Esophagus (tissue), 2 donors: ENCODE results near the gene ABCF2. TPM values are rescaled to one million over a fixed set of nuclear protein-coding genes. Genes with fewer than 3 reads are reported as not detected.

ENCODE experiments used
- H3K27ac ChIP-seq, 2 donors: one replicate each; pipeline ENCODE4 v1.5.1; 2013; ENCODE audit warnings: low read depth in 2 of 2, mild to moderate bottlenecking in 2 of 2, inconsistent platforms in 1 of 2, low read length in 1 of 2, moderate library complexity in 1 of 2
- H3K27me3 ChIP-seq, 2 donors: one replicate each; pipeline ENCODE4 v1.6.1; 2013; ENCODE audit warnings: low read length in 2 of 2, control low read depth in 1 of 2, mild to moderate bottlenecking in 1 of 2; ENCODE audit not compliant: insufficient read depth in 2 of 2, control insufficient read depth in 1 of 2
- H3K36me3 ChIP-seq, 2 donors: one replicate each; pipeline ENCODE4 v1.6.1; 2013; ENCODE audit warnings: low read length in 1 of 2; ENCODE audit not compliant: control insufficient read depth in 2 of 2, insufficient read depth in 2 of 2
- H3K4me1 ChIP-seq, 2 donors: one replicate each; pipeline ENCODE4 v1.6.1; 2013; ENCODE audit warnings: low read length in 1 of 2; ENCODE audit not compliant: control insufficient read depth in 2 of 2, insufficient read depth in 2 of 2
- H3K4me3 ChIP-seq, 2 donors: one replicate each; pipeline ENCODE4 v1.5.1; 2013; ENCODE audit warnings: low read length in 2 of 2, mild to moderate bottlenecking in 2 of 2, low read depth in 1 of 2, moderate library complexity in 1 of 2
- H3K9me3 ChIP-seq, 2 donors: one replicate each; pipeline ENCODE4 v1.6.1; 2013; ENCODE audit warnings: mild to moderate bottlenecking in 2 of 2, low read depth in 1 of 2, low read length in 1 of 2, moderate library complexity in 1 of 2; ENCODE audit not compliant: control insufficient read depth in 2 of 2, insufficient read depth in 1 of 2
- WGBS, 2 donors: extraction: QIAGEN DNeasy Blood & Tissue Kit; methylation state at CpG; one replicate each; pipeline ENCODE4 v1.1.7; 2013; 5-methylcytosine and 5-hydroxymethylcytosine counted together
- polyA plus RNA-seq, 2 donors: library from polyadenylated mRNA; stranded (reverse); fragments of 200-250 nt; gene quantifications; one replicate each; pipeline ENCODE4 v1.2.3, GENCODE V29; 2013
- donor health status: healthy with polysubstance abuse.
- donor health status: Bipolar disorder and iron deficiency.

Gene ABCF2
- polyA plus RNA-seq, 2 donors, result 8.6 to 19.8 TPM

DNA sequence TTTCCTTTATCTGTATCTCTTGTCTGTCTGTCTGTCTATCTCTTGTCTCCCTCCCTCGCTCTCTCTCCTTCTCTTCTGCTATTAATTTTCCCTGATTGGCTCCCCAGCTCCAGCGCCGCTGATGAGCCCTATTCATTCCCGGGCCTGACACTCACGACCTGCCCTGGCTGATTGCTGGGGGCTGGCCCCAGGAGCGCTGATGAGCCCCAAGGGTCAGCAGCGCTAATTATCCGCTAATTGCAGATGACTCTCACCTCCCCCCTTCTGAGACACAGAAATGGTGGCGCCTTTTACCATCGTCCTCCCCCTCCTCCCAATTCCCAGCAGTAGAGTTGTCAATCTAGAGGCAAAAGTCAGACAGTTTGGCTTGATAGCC lies 58.2 kb downstream of the ABCF2 start:
- Histone ChIP-seq H3K36me3 (no peaks in the 10 kb centered on the region), H3K27me3 (peaks cover 0 to 11% of the 10 kb centered on the region in 2 donors), H3K4me3 (no peak overlapping the region), H3K27ac (no peak overlapping the region), H3K9me3 (no peaks in the 10 kb centered on the region), H3K4me1 (peaks cover 3 to 9% of the 10 kb centered on the region in 2 donors)
- WGBS, 2 donors, result 52 to 54% methylated on average over 10 of the region's 10 CpGs

DNA sequence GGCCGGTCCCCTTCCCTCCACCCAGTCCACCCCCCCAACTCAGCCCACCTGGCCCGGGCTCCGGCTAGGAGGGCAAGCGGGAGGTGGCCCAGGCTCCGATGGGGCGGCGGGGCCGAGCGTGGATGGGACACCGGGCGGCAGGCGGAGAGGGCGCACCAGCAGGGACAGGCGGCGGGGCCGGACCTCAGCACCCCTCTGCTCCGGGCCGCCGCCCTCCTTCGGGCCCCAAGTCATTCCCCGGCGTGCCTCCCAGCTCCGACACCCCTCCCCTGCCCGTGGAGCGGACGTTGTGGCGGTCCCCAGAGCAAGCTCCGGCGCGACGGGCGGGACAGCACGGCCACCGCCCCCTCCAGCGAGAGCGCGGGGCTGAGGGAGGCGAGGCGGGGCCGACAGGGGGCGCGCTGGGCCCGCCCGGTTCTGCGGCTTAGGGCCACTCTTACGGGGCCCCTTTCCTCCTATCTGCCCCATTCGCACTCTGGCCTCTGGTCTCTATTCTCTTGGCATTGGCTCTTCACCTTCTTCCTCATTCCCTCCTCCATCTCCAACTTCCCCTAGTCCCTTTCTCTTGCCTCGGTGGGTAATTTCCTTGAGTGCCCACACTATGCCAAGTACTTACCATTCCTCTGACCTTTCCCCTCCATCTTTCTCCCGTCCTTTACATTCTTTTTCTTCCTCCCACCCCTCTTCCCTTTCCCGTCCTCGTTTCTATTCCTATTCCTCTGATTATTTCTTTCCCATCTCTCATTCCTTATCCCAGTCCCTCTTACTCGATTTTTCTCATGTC lies 58.8 kb downstream of the ABCF2 start:
- H3K4me3 ChIP-seq, result peak overlapping the region; percentile 48 to 54
- H3K36me3 ChIP-seq, result no peaks in the 10 kb centered on the region
- peaks cover 3 to 9% of the 10 kb centered on the region in 2 donors for H3K4me1 ChIP-seq
- WGBS, 2 donors, result 2% methylated on average over 32 to 52 of the region's 52 CpGs
- no peak overlapping the region for H3K27ac ChIP-seq
- H3K27me3 ChIP-seq, result peaks cover 0 to 11% of the 10 kb centered on the region in 2 donors
- no peaks in the 10 kb centered on the region for H3K9me3 ChIP-seq

DNA sequence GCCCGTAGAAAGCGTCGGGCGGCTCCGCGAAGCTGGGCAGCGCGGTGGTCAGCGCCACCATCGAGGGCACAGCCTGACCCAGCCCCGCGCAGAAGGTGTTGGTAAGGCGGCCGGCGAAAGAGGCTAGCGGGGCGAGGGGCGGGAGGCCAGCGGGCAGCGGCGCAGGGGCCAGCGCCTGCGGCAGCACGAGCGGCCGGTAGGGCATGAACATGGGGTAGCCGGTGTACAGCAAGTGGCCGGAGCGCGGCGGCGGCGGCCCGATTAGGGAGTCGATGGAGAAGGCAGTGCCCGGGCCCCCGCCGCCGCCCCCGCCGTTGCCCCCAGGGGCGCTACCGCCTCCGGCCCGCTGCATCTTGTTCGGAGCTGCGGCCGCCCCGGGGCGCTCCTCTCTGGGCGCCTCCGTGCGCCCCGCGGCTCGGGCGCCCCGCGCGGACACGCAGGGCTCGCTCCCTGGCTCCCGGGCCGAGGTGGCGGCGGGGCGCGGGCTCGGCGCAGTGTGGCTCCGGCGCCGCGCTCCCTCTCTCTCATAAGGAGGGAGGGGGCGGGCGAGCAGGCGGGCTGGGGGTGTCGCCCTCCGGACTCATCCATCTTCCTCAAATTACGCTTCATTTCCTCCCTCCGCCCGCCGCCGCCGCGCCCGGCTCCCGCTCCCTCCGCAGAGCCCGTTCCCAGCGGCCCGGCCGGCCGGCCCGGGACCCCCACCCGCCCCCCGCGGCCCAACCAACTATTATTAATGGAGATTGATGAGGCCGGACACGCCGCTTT lies 59.6 kb downstream of the ABCF2 start, which contains the start of gene GBX1:
Gene GBX1 (minus strand): TSS at position 498 of the 765 bp plus-strand sequence. CDS start 146 bp downstream, at position 352.
- Histone ChIP-seq H3K4me3 (peak within 1 kb of the TSS; percentile 48 to 54), H3K9me3 (no peaks in the 10 kb centered on the region), H3K4me1 (peaks cover 3 to 9% of the 10 kb centered on the region in 2 donors), H3K27me3 (peaks cover 0 to 11% of the 10 kb centered on the region in 2 donors), H3K27ac (no peak within 1 kb of the TSS), H3K36me3 (no peaks in the 10 kb centered on the region)
- WGBS, 2 donors, result 1% methylated on average over 69 to 101 of the region's 101 CpGs

GRCh38 chr7:151166629-151167196 lies 60.3 kb downstream of the ABCF2 start:
- Histone ChIP-seq H3K27ac (no peak overlapping the region), H3K36me3 (no peaks in the 10 kb centered on the region), H3K27me3 (peaks cover 0 to 11% of the 10 kb centered on the region in 2 donors), H3K4me1 (peaks cover 3 to 9% of the 10 kb centered on the region in 2 donors), H3K4me3 (peak overlapping the region in 1 of 2 donors; percentile 54), H3K9me3 (no peaks in the 10 kb centered on the region)
- 11% methylated on average over 31 of the region's 31 CpGs for WGBS, 2 donors

Other genes starting within 250 kb of the ABCF2 start
- 1 to 10 TPM in 1 of 2 donors, under 1 TPM in 1; 0.88 to 2.0 TPM for gene KCNH2, start 248.9 kb downstream of the ABCF2 start, polyA plus RNA-seq
- gene NOS3, start 236.2 kb downstream of the ABCF2 start, polyA plus RNA-seq, result 1 to 10 TPM; 4.5 to 4.9 TPM
- gene ATG9B, start 202.7 kb downstream of the ABCF2 start, polyA plus RNA-seq, result 100 to 1,000 TPM in 1 of 2 donors, 10 to 100 TPM in 1; 36.0 to 143 TPM
- 10 to 100 TPM; 24.0 to 27.6 TPM for gene ABCB8, start 198.8 kb downstream of the ABCF2 start, polyA plus RNA-seq
- gene ASIC3, start 178.7 kb downstream of the ABCF2 start, polyA plus RNA-seq, result 1 to 10 TPM; 1.1 to 4.2 TPM
- gene CDK5, start 169.3 kb downstream of the ABCF2 start, polyA plus RNA-seq, result 1 to 10 TPM; 5.2 to 9.7 TPM
- gene SLC4A2, start 167.6 kb downstream of the ABCF2 start, polyA plus RNA-seq, result 10 to 100 TPM; 35.7 to 45.5 TPM
- gene FASTK, start 146.4 kb downstream of the ABCF2 start, polyA plus RNA-seq, result 100 to 1,000 TPM in 1 of 2 donors, 10 to 100 TPM in 1; 80.0 to 144 TPM
- 10 to 100 TPM; 33.4 to 64.2 TPM for gene TMUB1, start 143.7 kb downstream of the ABCF2 start, polyA plus RNA-seq
- gene AGAP3, start 140.7 kb downstream of the ABCF2 start, polyA plus RNA-seq, result 10 to 100 TPM; 60.8 to 98.8 TPM
- not detected for gene GBX1, start 59.5 kb downstream of the ABCF2 start, polyA plus RNA-seq
- under 1 TPM in 1 of 2 donors, not detected in 1; 0.01 TPM for gene ASB10, start 40.0 kb downstream of the ABCF2 start, polyA plus RNA-seq
- not detected for gene H2BK1, start 16.7 kb downstream of the ABCF2 start, polyA plus RNA-seq
- gene CHPF2, start 5.3 kb upstream of the ABCF2 start, polyA plus RNA-seq, result 10 to 100 TPM; 10.8 to 13.6 TPM
- 1 to 10 TPM; 7.5 to 8.3 TPM for gene SMARCD3, start 21.5 kb upstream of the ABCF2 start, polyA plus RNA-seq
- gene NUB1, start 114.6 kb upstream of the ABCF2 start, polyA plus RNA-seq, result 10 to 100 TPM; 12.1 to 15.5 TPM
- under 1 TPM; 0.28 to 0.86 TPM for gene WDR86, start 182.8 kb upstream of the ABCF2 start, polyA plus RNA-seq
- under 1 TPM in 1 of 2 donors, not detected in 1; 0.01 TPM for gene CRYGN, start 212.9 kb upstream of the ABCF2 start, polyA plus RNA-seq